ENCODE results near the gene ALDH5A1.

- TF ChIP-seq CTCF (IDR thresholded peaks at IDR 0.05) = no peak
- TF ChIP-seq POLR2A (IDR thresholded peaks at IDR 0.05) = no peak
Measured at GRCh38 chr6:24584382-24584720, 89.6 kb downstream of the ALDH5A1 start.

Measured in ovary (tissue), 3 donors.